Fibroblast of skin of scalp (primary cell): ENCODE data around the gene PCDHA6.
"Not testable (repeated sequence)": the region's sequence is repeated elsewhere in the genome, so short reads cannot be mapped to it uniquely, and the experiment has no call there.

Source experiments
- DNase-seq: peaks from one replicate; pipeline ENCODE4 v3.0.0-alpha.2; 2013

The PCDHA6 gene

GRCh38 chr5:140857177-140857986 is 29.6 kb downstream of the PCDHA6 start:
- DNase-seq = no peak

GRCh38 chr5:140857987-140858240 is 30.2 kb downstream of the PCDHA6 start:
- DNase-seq = no peak

- no peak for DNase-seq
Measured at GRCh38 chr5:140862441-140863295, 34.9 kb downstream of the PCDHA6 start.

DNA sequence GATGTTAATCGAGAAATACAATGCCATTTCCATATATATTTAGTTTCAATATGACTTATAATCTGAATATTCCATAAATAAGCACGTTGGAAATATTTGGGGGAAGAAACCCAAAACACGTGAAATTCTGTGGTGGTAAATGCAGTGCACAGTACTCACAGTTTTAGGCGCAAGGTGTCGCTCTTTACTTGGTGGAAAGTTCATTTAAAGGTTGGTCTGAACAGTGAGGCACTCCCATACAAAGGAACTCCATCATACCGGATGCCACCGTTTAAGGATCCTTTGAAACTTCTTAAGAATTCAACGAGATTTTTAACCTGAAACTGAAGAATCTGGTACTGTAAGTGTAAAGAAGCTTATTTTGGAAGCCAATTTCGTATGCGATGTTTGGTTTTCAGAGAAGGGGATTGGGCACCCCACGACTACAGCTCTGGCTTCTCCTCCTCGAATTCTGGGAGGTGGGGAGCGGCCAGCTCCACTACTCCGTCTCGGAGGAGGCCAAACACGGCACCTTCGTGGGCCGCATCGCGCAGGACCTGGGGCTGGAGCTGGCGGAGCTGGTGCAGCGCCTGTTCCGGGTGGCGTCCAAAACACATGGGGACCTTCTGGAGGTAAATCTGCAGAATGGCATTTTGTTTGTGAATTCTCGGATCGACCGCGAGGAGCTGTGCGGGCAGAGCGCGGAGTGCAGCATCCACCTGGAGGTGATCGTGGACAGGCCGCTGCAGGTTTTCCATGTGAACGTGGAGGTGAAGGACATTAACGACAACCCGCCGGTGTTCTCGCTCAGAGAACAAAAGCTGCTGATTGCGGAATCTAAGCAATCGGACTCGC is 41.2 kb downstream of the PCDHA6 start, which contains the start of gene PCDHA11:
PCDHA11 (plus strand) TSS at position 237 of the 834 bp plus-strand sequence; CDS start at position 384, 147 bp downstream.
- peak; percentile 4 for DNase-seq

- DNase-seq = no peak
Measured at GRCh38 chr5:140869555-140869886, 41.8 kb downstream of the PCDHA6 start.

DNA sequence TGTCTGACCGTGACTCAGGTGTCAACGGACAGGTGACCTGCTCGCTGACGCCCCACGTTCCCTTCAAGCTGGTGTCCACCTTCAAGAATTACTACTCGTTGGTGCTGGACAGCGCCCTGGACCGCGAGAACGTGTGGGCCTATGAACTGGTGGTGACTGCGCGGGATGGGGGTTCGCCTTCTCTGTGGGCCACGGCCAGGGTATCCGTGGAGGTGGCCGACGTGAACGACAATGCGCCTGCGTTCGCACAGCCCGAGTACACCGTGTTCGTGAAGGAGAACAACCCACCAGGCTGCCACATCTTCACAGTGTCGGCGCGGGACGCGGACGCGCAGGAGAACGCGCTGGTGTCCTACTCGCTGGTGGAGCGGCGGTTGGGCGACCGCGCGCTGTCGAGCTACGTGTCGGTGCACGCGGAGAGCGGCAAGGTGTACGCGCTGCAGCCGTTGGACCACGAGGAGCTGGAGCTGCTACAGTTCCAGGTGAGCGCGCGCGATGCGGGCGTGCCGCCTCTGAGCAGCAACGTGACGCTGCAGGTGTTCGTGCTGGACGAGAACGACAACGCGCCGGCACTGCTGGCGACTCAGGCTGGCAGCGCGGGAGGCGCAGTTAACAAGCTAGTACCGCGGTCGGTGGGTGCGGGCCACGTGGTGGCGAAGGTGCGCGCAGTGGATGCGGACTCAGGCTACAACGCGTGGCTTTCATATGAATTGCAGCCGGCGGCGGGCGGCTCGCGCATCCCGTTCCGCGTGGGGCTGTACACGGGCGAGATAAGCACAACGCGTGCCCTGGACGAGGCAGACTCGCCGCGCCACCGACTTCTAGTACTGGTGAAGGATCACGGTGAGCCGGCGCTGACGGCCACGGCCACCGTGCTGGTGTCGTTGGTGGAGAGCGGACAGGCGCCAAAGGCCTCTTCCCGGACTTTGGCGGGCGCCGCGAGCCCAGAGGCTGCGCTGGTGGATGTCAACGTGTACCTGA is 42.8 kb downstream of the PCDHA6 start:
- DNase-seq = no peak

DNA sequence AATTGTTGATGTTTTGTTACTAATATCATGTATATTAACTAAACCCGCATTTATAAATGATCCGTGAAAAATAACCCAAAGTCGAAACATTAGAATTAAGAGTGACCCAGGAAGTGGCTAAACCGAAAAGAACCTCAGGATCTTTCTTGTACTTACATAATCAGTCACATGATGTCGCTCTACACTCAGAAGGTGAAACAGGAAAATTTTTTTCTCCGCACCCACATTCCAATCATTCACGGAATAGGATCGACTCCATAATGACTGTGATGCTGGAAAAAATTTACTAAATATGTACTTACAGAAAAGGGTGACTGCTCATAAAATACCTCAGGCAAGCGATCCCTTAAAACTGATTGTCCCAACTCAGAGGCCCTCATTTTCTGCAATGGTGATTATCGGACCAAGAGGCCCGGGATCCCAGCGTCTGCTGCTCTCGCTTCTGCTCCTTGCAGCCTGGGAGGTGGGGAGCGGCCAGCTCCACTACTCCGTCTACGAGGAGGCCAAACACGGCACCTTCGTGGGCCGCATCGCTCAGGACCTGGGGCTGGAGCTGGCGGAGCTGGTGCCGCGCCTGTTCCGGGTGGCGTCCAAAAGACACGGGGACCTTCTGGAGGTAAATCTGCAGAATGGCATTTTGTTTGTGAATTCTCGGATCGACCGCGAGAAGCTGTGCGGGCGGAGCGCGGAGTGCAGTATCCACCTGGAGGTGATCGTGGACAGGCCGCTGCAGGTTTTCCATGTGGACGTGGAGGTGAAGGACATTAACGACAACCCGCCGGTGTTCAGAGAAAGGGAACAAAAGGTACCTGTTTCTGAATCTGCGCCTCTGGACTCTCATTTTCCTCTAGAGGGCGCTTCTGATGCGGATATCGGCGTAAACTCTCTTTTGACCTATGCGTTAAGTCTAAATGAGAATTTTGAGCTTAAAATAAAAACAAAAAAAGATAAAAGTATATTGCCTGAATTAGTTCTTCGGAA is 47.6 kb downstream of the PCDHA6 start, which contains the start of gene PCDHA12:
PCDHA12 (plus strand) TSS at position 224 of the 981 bp plus-strand sequence; CDS start at position 389, 165 bp downstream.
- DNase-seq = no peak

DNA sequence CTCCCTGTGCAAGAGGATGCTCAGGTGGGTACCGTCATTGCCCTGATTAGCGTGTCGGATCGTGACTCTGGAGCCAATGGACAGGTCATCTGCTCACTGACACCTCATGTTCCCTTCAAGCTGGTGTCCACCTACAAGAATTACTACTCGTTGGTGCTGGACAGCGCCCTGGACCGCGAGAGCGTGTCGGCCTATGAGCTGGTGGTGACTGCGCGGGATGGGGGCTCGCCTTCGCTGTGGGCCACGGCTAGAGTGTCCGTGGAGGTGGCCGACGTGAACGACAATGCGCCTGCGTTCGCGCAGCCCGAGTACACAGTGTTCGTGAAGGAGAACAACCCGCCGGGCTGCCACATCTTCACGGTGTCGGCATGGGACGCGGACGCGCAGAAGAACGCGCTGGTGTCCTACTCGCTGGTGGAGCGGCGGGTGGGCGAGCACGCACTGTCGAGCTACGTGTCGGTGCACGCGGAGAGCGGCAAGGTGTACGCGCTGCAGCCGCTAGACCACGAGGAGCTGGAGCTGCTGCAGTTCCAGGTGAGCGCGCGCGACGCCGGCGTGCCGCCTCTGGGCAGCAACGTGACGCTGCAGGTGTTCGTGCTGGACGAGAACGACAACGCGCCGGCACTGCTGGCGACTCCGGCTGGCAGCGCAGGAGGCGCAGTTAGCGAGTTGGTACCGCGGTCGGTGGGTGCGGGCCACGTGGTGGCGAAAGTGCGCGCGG is 48.9 kb downstream of the PCDHA6 start:
- not testable (repeated sequence) for DNase-seq

- no peak for DNase-seq
Measured at GRCh38 chr5:140877262-140877581, 49.5 kb downstream of the PCDHA6 start.
